Erythroblast (primary cell): ENCODE results near the gene PRUNE2.

Source experiments
- DNase-seq, 2 experiments: peaks; one replicate each; lab custom pipeline; 2025; lab: John Stamatoyannopoulos, UW
- GATA1 ChIP-seq: IDR thresholded peaks from 2 replicates; pipeline ENCODE4 v1.6.1; 2011; ENCODE audit warnings: low read depth, mild to moderate bottlenecking, control low read depth, low read length, moderate library complexity
- POLR2A ChIP-seq: IDR thresholded peaks from 2 replicates; pipeline ENCODE4 v1.6.1; 2011; ENCODE audit warnings: mild to moderate bottlenecking, low read length

Gene PRUNE2

GRCh38 chr9:76820431-76820830 is 85.5 kb downstream of the PRUNE2 start:
- no peak for DNase-seq
- no peak for TF ChIP-seq GATA1
- no peak for TF ChIP-seq POLR2A

GRCh38 chr9:76818271-76818670 is 87.6 kb downstream of the PRUNE2 start:
- no peak for TF ChIP-seq GATA1
- TF ChIP-seq POLR2A, result no peak
- DNase-seq, result peak in 1 of 2 experiments; percentile 37

DNA sequence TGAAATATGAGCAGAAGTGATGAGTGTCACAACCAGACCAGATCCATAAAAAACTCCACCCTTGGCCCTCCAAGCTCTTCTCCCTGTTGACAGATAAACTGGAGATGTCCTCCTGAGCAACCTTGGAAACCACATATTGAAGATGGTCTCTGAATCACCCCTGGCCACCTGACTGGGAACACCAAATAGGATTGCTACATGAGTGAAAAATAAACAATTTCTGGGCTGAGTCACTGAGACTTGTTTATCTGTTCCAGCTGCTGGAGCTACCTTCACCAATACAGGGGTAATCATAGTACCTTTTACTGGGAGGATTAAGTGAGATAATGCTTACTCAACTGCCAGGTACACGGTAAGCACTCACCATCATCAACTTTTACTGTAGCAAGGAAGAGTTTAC is 88.4 kb downstream of the PRUNE2 start:
- DNase-seq, result peak in 1 of 2 experiments; percentile 14
- TF ChIP-seq POLR2A, result no peak
- no peak for TF ChIP-seq GATA1

DNA sequence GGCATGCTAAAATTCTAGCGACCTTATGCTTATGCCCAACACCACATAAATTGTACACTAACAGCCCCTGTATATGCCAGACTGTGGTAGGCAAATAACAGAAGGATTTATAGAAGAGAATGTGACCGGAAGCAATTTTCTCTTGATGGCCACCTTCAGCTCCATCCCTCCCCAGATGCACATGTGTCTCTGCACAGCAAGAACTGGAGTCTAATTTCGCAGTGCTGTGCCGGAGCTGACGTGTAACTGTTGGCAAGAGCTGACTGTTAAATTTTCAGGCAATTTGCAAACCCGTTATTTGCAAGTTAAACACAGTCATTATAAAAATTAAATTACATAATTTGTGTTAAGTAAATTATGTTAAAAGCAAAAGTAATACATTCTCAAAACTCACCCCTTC is 93.3 kb downstream of the PRUNE2 start:
- no peak for DNase-seq
- TF ChIP-seq GATA1, result no peak
- no peak for TF ChIP-seq POLR2A

- DNase-seq, result peak; percentile 34 to 64
- TF ChIP-seq POLR2A (no peak), GATA1 (no peak)
Measured at GRCh38 chr9:76810377-76810957, 95.4 kb downstream of the PRUNE2 start.

DNA sequence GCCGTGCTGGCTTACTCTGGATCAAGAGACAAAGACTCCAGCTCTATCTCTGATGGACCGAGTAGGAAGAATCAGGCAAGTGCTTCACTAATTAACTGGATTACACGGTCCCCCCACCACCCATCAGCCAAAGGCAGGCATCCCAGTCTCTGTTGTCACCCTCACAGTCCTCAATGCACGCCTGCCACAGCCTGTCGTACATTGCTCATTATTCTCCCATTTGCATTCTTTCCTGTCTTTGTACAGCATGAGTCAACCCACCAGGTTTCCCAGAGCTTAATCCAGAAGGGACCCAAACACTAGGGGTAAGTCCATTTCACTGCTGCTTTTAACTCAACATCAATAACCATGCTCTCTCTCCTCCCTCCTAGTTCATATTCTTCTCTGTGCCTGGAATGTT is 97.3 kb downstream of the PRUNE2 start:
- TF ChIP-seq GATA1 (no peak), POLR2A (no peak)
- DNase-seq, result no peak

DNA sequence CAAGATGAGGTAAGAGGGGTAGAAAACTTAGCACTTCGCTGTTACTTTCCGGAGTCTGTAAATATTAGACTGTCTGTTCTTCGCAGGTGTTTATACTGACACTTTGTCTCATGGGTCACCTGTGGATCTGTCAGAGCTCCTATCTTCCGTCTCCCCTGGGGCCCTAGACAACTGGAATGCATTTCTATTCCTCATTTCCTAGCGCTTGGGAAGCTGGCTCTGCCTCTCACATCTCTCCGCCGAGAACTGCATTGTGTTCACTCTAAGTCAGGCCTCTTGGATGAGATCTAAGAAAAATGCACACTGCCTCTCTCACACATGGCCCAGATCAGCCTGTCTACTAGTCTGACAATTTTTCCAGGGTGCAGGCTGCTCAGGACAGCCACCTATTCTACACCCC is 102.2 kb downstream of the PRUNE2 start:
- no peak for TF ChIP-seq POLR2A
- DNase-seq, result no peak

- no peak for DNase-seq
- TF ChIP-seq GATA1 (no peak), POLR2A (no peak)
Measured at GRCh38 chr9:76803083-76803482, 102.8 kb downstream of the PRUNE2 start.

GRCh38 chr9:76800901-76801300 is 105.0 kb downstream of the PRUNE2 start:
- DNase-seq, result no peak
- TF ChIP-seq POLR2A, result no peak
- no peak for TF ChIP-seq GATA1

DNA sequence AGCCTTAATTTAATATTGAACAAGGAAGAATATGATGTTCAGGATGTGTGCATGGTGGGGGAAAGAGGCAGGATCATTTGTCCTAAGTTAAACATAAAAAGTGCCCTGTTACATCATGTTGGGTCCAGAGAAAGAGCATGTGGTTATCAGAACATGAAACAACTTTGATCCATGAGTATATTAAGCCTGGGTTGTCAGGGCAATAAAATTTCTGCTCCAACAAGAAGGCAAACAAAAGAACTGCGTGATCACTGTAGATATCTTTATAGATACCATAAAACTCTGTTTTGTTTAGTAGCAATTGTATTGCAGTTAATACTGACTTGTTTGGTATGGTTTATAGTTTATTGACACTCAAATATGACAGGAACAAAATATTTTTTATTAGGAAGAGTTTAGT is 106.4 kb downstream of the PRUNE2 start:
- DNase-seq, result no peak
- TF ChIP-seq POLR2A (no peak), GATA1 (no peak)

- TF ChIP-seq POLR2A (no peak), GATA1 (no peak)
- no peak for DNase-seq
Measured at GRCh38 chr9:76798527-76798926, 107.4 kb downstream of the PRUNE2 start.

DNA sequence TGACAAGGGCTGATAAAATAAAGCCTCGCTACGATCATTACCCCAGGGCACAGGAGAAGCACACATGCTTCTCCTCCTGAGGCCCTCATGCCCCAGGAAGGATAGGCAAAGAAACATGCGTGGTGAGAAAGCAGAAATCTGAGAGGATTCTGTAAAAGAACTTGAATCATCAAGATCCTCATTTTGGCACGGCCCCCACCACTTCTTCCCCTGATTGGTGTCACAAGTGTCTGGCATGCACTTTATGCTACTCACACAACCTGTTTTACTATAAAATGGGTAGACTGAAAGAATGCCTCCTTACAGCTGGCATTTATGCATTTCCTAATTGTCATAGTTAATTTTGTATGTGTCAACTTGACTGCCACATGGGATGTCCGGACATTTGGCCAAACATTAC is 109.6 kb downstream of the PRUNE2 start:
- TF ChIP-seq GATA1, result no peak
- no peak for TF ChIP-seq POLR2A
- no peak for DNase-seq

GRCh38 chr9:76793784-76794431 is 112.0 kb downstream of the PRUNE2 start:
- TF ChIP-seq POLR2A (no peak), GATA1 (no peak)
- no peak for DNase-seq

DNA sequence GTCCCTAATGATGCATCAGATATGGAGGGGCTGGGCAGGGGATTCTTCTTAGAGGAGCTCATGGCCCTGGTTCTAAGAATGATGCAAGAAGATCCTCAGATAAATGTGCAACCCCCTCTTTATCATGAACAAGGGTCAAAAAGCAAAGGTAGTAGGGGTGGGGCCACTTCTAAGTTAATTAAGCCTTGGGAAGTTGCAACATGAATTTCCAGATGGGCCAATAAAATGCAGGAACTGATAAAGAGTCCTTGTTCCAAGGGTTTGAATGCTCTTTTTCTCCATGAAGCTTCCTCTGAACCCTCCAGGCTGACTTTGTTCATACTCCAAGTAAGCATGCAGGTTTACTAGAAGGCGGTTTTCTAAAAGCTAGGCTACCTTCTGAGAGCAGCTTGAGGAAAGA is 116.1 kb downstream of the PRUNE2 start:
- no peak for TF ChIP-seq POLR2A
- no peak for TF ChIP-seq GATA1
- DNase-seq, result no peak

- no peak for DNase-seq
- no peak for TF ChIP-seq GATA1
- no peak for TF ChIP-seq POLR2A
Measured at GRCh38 chr9:76787677-76788076, 118.2 kb downstream of the PRUNE2 start.
